Ureter (tissue), 1 donor: ENCODE data around the gene MARVELD2. TPM values are rescaled to one million over a fixed set of nuclear protein-coding genes. Genes with fewer than 3 reads are reported as not detected.
"Not testable (repeated sequence)": the region's sequence is repeated elsewhere in the genome, so short reads cannot be mapped to it uniquely, and the experiment has no call there.

ENCODE experiments used
- DNase-seq: peaks from one replicate; pipeline ENCODE4 v3.0.0-alpha.2; 2020; ENCODE audit warnings: low spot score
- total RNA-seq: library from RNA; stranded (reverse); gene quantifications from one replicate; pipeline ENCODE4 v1.2.4, GENCODE V29; 2023
- donor health status: DM: yes; HTN: yes; CAD: no.

The MARVELD2 gene
- total RNA-seq, 1 donor from 2014 or later: 32.4 TPM

DNA sequence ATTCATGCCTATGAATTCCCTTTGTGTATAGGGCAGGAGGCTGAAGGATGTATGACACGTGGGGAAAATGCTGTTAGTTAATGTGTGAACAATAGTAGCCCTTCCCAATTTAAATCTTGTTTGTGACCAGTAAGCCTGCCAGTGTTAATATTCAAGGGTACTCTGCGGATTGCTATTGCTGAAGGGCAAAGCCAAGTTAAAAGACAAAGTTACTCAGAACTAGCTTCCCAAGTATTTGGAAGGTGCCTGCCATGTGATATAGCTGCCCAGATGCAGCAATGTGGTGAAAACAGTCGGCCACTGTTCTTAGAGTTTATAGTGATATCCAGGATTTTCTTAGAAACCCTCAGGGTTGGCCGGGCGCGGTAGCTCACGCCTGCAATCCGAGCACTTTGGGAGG, 34.6 kb downstream of the MARVELD2 start:
- no peak for DNase-seq

DNA sequence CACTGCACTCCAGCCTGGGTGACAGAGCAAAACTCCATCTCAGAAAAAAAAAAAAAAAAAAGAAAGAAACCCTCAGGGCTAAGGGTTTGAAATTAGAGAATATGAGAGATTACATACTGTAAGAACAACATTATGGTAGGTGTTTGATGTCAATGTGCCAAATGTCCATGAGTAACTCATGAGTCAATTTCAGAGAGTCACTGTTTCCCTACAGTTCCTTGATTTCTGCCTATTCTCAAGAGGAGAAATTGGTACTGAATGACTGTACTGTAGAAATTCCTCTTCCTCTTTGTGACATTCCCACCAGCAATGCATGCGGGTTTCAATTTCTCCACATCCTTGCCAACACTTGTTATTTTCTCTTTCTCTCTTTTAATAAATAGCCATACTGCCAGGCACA, 35.2 kb downstream of the MARVELD2 start:
- DNase-seq: no peak

DNA sequence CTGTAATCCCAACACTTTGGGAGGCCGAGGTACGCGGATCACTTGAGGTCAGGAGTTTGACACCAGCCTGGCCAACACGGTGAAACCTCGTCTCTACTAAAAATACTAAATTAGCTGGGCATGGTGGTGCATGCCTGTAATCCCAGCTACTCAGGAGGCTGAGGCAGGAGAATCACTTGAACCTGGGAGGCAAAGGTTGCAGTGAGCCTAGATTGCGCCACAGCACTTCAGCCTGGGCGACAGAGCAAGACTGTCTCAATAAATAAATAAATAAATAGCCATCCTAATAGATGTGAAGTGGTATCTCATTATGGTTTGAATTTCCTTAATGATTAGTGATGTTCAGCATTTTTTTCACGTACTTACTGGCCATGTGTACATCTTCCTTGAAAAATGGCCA, 35.6 kb downstream of the MARVELD2 start:
- DNase-seq: not testable (repeated sequence)

DNA sequence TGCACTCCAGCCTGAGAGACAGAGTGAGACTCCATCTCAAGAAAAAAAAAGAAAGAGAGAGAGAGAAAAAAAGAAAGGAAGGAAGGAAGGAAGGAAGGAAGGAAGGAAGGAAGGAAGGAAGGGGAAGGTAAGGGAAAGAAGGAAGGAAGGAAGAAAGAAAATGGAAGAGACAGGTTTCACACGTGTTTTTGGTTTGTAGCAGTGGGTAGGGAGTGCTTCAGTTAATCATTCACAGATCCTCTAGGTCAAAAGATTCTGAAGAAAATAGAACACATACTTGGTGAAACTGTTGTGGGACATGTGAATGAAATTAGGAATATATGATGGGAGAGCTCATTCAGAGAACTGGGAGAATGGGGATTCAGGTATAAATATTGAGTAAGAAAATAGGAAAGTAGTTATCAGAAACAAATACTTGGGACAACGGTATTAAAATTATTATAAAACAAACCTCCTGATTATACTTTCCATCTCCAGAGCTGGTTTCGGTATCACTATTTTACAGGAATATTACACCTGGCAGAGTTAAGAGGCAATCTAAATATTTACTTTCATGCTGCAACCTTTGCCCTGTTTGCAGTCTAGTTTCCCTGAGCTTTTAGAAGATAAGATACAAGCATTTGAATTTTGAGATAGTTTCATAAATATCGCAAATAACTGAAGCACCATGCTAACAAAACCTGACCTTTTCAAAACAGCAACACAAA, 37.2 kb downstream of the MARVELD2 start:
- no peak for DNase-seq

- not testable (repeated sequence) for DNase-seq
Measured at GRCh38 chr5:69453487-69453886, 38.6 kb downstream of the MARVELD2 start.

DNA sequence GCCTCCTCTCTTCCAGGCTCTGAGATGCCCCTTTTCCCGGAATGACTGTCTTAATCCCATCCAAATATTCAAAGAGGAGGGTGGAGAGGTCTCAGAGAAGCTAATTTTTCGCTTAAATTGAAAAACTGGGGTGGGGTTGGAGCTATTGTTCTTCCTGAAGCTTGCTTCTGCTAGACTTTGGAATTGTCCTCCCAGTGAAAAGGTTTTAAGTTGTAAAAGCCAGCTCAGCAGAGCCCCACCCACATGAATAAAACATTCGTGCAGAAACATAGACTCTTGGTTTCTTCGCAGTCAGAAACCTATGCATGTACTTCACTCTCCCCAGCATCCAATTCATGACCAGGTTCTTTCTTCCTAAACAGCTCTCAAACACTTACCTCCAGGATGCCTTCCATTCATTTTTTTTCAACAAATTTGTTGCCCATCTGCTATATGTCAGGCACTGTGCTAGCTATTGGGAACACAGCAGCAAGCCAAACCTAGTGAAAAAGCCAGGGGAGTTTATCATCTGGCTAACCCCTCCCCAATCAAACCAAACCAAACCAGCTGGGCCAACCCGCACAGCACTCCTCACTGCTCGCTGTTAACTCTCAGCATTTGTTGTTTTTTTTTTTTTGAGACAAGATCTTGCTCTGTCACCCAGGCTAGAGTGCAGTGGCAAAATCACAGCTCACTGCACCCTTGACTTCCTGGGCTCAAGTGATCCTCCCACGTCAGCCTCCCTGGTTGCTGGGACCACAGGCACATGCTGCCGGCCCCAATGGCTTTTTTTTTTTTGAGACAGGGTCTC, 39.7 kb downstream of the MARVELD2 start:
- DNase-seq: no peak

DNA sequence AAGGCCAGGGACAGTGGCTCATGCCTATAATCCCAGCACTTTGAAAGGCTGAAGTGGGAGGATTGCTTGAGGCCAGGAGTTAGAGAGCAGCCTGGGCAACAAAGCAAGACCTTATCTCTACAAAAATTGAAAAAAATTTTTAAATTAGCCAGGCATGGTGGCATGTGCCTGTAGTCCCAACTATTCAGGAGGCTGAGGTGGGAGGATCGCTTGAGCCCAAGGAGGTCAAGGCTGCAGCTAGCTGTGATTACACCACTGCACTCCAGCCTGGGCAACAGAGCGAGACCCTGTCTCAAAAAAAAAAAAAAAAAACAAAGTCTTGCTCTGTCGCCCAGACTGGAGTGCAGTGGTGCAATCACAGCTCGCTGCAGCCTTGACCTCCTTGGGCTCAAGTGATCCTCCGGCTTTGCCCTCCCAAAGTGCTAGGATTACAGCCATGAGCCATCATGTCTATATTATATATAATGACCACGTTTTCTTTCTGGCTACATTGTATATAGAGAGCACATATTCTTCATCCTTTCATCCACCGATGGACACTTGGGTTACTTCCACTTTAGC, 40.6 kb downstream of the MARVELD2 start:
- not testable (repeated sequence) for DNase-seq

- DNase-seq: no peak
Measured at GRCh38 chr5:69462170-69462569, 47.3 kb downstream of the MARVELD2 start.

- DNase-seq: not testable (repeated sequence)
Measured at GRCh38 chr5:69466375-69466774, 51.5 kb downstream of the MARVELD2 start.

GRCh38 chr5:69467442-69468225, 52.7 kb downstream of the MARVELD2 start:
- DNase-seq: no peak

DNA sequence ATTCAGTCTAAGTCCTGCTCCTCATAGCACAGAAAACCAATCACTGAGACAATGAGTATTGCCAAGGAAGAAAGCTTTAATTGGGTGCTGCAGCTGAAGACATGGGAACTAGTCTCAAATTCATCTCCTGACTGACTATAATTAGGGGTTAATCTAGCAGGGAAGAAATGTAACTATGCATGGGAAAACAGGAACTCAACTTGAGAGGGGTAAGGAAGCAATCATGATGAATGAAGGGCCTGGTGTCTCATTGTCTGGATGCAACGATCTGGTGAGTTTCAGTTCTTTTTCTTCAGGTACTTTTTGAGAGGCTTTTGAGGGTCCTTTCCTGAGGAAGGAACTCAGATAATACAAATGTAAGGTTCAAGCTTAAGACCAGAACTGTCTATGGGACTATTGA, 53.7 kb downstream of the MARVELD2 start:
- no peak for DNase-seq

DNA sequence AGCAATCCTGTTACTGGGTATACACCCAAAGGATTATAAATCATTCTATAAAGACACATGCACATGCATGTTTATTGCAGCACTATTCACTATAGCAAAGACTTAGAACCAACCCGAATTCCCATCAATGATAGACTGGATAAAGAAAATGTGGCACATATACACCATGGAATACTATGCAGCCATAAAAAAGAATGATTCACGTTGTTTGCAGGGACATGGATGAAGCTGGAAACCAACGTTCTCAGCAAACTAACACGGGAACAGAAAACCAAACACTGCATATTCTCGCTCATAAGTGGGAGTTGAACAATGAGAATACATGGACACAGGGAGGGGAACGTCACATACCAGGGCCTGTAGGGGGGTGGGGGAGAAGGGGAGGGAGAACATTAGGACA, 56.6 kb downstream of the MARVELD2 start:
- DNase-seq: not testable (repeated sequence)

DNA sequence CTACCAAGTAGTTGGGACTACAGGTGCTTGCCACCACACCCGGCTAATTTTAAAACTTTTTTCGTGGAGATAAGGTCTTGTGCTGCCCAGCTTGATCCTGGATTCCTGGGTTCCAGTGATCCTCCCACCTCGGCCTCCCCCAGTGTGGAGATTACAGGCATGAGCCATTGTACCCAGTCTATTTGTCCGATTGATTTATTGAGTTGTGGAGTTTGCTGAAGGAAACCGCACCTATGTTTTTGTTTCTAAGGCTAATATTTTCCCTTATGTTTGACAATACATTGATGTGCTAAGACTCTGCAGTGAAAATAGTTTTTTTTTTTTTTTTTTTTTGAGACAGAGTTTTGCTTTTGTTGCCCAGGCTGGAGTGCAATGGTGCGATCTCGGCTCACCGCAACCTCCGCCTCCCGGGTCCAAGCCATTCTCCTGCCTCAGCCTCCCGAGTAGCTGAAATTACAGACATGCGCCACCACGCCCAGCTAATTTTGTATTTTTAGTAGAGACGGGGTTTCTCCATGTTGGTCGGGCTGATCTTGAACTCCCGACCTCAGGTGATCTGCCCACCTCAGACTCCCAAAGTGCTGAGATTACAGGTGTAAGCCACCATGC, 57.7 kb downstream of the MARVELD2 start:
- not testable (repeated sequence) for DNase-seq

- no peak for DNase-seq
Measured at GRCh38 chr5:69477170-69477569, 62.3 kb downstream of the MARVELD2 start.

DNA sequence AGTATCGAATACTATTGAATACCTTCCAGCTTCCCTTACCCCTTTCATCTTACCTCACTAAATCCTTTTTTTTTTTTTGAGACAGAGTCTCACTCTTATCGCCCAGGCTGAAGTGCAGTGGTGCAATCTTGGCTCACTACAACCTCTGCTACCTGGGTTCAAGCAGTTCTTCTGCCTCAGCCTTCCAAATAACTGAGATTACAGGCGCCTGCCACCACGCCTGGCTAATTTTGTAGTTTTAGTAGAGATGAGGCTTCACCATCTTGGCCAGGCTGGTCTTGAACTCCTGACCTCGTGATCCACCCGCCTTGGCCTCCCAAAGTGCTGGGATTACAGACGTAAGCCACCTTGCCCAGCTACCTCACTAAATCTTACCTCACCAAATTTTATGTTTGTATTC, 63.4 kb downstream of the MARVELD2 start:
- DNase-seq: not testable (repeated sequence)

DNA sequence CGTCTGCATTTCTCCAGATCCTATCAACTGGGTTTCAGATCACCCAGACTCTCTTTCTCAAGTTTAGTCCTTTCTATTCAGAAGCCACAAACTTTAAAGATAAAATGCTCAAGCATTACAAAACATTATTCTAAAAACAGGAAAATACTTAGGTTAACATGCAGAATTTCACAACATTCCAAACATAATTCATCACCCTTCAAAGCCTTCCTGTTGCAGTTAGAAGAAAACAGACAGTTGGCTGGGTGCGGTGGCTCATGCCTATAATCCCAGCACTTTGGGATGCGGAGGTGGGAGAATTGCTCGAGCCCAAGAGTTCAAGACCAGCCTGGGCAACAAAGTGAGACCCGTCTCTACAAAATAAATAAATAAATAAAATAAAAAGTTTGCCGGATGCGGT, 70.0 kb downstream of the MARVELD2 start:
- no peak for DNase-seq

GRCh38 chr5:69485471-69485870, 70.6 kb downstream of the MARVELD2 start:
- DNase-seq: no peak

DNA sequence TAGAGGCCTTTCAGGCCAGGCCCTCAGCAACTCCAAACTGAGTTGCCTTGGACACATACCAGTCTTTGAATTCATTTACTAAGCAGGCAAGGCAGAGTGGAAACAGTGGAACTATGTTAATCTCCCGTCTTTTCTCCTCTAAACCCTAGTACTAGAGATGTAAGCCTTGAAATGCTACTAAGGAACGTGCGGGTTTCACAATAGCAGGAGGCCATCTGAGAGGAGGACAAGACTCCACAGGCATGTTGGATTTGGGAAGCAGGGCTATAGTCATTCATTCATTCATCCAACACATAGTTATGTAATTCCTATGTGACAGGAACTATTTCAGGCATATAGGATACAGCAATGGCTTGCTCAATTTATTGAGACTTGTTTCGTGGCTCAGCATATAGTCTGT, 74.3 kb downstream of the MARVELD2 start:
- DNase-seq: no peak

- DNase-seq: no peak
Measured at GRCh38 chr5:69491027-69491426, 76.1 kb downstream of the MARVELD2 start.

DNA sequence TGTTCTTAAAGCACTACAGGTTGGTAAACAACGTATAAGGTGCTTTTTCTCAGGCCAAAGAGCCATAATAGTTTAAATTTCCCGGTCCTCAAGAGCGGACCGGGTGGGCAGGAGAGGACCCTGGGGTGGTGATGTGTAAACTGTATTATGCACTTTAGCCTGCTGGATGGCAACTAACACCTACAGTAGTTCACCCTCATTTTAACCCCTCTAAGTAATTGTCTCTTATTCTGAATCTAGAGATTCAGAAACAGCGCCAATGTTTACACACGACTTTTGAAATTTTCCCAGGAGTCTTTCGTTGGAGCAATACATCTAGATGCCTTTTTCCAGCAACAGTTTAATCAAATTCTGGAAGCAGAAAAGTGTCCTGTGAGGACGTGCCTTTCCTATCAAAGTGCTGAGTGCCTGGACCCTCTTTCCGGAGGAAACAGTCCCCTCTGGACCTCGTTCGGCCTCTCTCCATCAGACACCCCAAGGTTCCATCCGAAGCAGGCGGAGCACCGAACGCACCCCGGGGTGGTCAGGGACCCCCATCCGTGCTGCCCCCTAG, 77.0 kb downstream of the MARVELD2 start:
- no peak for DNase-seq

DNA sequence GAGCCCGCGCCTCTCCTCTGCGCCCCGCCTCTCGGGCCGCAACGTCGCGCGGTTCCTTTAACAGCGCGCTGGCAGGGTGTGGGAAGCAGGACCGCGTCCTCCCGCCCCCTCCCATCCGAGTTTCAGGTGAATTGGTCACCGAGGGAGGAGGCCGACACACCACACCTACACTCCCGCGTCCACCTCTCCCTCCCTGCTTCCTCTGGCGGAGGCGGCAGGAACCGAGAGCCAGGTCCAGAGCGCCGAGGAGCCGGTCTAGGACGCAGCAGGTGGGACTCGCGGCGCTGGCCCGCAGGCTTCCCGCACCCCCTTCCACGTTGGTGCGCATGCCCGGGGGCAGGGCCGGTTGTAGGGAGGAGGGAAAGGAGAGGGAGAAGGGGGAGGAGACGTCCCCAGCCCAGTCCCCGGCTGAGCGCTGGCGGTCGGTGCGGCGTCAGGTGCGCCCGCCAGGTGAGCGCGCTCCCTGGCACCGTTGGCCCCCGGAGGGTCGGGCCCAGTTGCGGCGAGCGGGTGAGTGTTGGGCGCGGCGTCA, 77.5 kb downstream of the MARVELD2 start, which contains the start of gene OCLN:
Gene OCLN (plus strand): TSS at position 400 of the 532 bp plus-strand sequence. CDS start 11,455 bp downstream, outside the sequence.
- DNase-seq: peak; percentile 79
